Uterus (tissue), 4 donors: Measurements from ENCODE around the gene ADRM1. TPM values are rescaled to one million over a fixed set of nuclear protein-coding genes. Genes with fewer than 3 reads are reported as not detected.

Experiments used
- DNase-seq, 2 donors: peaks; one replicate each; pipeline ENCODE4 v3.0.0-alpha.2; 2019 to 2020
- H3K27ac ChIP-seq, 2 donors: fragments of 200-600 bp; sonication (generic); 1 replicate in 1 of 2; 2 replicates in 1 of 2; pipeline ENCODE4 v1.5.1; 2016 to 2018
- H3K27me3 ChIP-seq, 2 donors: fragments of 200-600 bp; sonication (generic); one replicate each; pipeline ENCODE4 v1.5.1; 2018 to 2019; ENCODE audit warnings: control low read depth in 1 of 2
- H3K36me3 ChIP-seq, 2 donors: fragments of 200-600 bp; sonication (generic); one replicate each; pipeline ENCODE4 v1.5.1; 2019; ENCODE audit warnings: control low read depth in 1 of 2
- H3K4me1 ChIP-seq, 2 donors: fragments of 200-600 bp; sonication (generic); one replicate each; pipeline ENCODE4 v1.5.1; 2018 to 2019; ENCODE audit warnings: control low read depth in 1 of 2
- H3K4me3 ChIP-seq, 2 donors: fragments of 200-600 bp; sonication (generic); 1 replicate in 1 of 2; 2 replicates in 1 of 2; pipeline ENCODE4 v1.5.1; 2018 to 2019; ENCODE audit warnings: mild to moderate bottlenecking in 1 of 2
- H3K9me3 ChIP-seq, 2 donors: fragments of 200-600 bp; sonication (generic); one replicate each; pipeline ENCODE4 v1.5.1; 2019; ENCODE audit warnings: control low read depth in 1 of 2
- POLR2A ChIP-seq, 2 donors: fragments of 450-650 bp; IDR thresholded peaks; one replicate each; pipeline ENCODE4 v1.6.1; 2016; ENCODE audit warnings: antibody characterized with exemption in 2 of 2, mild to moderate bottlenecking in 1 of 2, moderate library complexity in 1 of 2
- intact Hi-C: fragments of 100-400 bp; cut with DNase I; formaldehyde crosslinking; loops from one replicate; pipeline ENCODE4 v1.15.1; 2023; ENCODE audit warnings: low total_unique reads
- total RNA-seq, 4 donors: library from RNA; depleted of rRNA in 3 of 4; stranded (reverse); fragments of >200 nt in 3 of 4; gene quantifications; one replicate each; pipeline versions ENCODE4 v1.1.0 to v1.2.4, GENCODE V29; 2014 to 2023
- TF ChIP-seq, protein P1 (sequence below), 4 experiments: fragments of 200-600 bp in 2 of 4; fragments of 450-650 bp in 2 of 4; sonication (generic) in 2 of 4; IDR thresholded peaks; one replicate each; pipeline ENCODE4 v1.5.1; 2016 to 2019; ENCODE audit warnings: antibody characterized with exemption in 4 of 4, mild to moderate bottlenecking in 2 of 4, moderate library complexity in 1 of 4
- donor health status: DM: yes; HTN: yes; CAD: no.

The ADRM1 gene
- total RNA-seq, 4 donors from 2014 or later = 42.9 to 82.7 (median 60.9) TPM

DNA sequence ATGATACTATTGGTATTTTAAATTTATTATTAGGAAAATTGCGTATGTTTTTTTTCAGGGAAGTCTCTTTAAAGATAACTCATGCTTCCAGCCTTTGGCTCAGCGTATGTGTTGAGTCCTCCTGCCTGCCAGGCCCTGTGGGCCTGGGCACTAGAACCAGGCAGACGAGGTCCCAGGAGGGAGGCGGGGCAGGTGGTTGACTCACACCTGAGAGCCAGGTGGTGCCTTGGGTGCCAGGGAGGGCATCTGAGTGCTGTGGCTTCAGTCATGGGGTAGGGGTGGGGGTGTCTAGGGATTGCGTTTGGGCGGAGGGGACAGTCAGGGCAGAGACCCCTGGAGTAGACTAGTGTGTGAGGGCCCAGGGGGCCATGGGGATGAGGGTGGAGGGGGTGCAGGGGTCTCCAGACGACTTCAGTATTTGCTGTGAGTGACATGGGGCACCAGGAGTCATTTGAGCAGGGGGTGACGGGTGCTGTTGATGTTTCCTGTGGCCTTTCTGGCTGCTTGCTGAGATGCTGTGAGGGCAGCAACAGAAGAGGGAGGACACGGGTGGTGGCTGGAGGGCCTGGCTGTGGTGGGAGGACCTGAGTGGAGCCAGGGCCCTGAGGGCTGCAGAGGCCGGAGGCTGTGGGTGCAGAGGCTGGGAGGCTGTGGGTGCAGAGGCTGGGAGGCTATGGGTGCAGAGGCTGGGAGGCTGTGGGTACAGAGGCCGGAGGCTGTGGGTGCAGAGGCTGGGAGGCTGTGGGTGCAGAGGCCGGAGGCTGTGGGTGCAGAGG, 14.8 kb upstream of the ADRM1 start:
- no peaks in the 10 kb centered on the region for H3K36me3 ChIP-seq

DNA sequence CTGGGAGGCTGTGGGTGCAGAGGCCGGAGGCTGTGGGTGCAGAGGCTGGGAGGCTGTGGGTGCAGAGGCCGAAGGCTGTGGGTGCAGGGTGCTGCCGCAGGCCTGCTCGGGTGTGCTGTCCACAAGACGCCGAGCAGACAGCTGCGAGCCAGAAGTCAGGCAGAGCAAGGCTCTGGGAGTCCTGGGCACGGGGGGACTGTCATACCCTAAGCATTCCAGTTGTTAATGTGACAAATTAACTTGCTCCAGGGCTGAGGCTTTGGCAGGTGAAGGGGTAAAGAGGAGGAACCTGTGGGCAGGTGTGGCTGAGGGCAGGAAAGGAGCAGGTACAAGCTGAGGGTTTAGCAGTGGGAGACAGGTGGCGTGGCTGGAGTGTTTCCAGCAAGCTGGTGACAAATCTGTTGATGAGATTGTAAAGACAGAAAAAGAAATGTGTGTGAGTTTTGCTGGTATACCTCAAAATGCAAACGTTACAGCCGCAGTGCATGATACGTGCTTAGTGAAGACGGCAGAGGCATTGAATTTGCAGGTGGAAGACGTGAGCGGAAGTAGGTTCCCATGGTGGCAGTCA, 14.2 kb upstream of the ADRM1 start:
- Histone ChIP-seq H3K36me3 (no peaks in the 10 kb centered on the region), H3K4me1 (no peaks in the 10 kb centered on the region), H3K9me3 (no peaks in the 10 kb centered on the region), H3K27ac (no peak overlapping the region), H3K27me3 (no peaks in the 10 kb centered on the region), H3K4me3 (no peak overlapping the region)
- DNase-seq = no peak
- TF ChIP-seq POLR2A (IDR thresholded peaks at IDR 0.05) = no peak
- TF ChIP-seq, protein P1, sequence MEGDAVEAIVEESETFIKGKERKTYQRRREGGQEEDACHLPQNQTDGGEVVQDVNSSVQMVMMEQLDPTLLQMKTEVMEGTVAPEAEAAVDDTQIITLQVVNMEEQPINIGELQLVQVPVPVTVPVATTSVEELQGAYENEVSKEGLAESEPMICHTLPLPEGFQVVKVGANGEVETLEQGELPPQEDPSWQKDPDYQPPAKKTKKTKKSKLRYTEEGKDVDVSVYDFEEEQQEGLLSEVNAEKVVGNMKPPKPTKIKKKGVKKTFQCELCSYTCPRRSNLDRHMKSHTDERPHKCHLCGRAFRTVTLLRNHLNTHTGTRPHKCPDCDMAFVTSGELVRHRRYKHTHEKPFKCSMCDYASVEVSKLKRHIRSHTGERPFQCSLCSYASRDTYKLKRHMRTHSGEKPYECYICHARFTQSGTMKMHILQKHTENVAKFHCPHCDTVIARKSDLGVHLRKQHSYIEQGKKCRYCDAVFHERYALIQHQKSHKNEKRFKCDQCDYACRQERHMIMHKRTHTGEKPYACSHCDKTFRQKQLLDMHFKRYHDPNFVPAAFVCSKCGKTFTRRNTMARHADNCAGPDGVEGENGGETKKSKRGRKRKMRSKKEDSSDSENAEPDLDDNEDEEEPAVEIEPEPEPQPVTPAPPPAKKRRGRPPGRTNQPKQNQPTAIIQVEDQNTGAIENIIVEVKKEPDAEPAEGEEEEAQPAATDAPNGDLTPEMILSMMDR (IDR thresholded peaks at IDR 0.05) = no peak
- intact Hi-C loops = no loop called here

More for the DNA sequence above, 14.8 kb upstream of the ADRM1 start:
- DNase-seq = no peak
- H3K9me3 ChIP-seq = no peaks in the 10 kb centered on the region
- H3K27me3 ChIP-seq = no peaks in the 10 kb centered on the region
- no peak overlapping the region for H3K4me3 ChIP-seq
- TF ChIP-seq, protein P1 (IDR thresholded peaks at IDR 0.05) = no peak
- no peak for TF ChIP-seq POLR2A (IDR thresholded peaks at IDR 0.05)
- H3K4me1 ChIP-seq = no peaks in the 10 kb centered on the region
- no peak overlapping the region for H3K27ac ChIP-seq
- intact Hi-C loops = no loop called here

DNA sequence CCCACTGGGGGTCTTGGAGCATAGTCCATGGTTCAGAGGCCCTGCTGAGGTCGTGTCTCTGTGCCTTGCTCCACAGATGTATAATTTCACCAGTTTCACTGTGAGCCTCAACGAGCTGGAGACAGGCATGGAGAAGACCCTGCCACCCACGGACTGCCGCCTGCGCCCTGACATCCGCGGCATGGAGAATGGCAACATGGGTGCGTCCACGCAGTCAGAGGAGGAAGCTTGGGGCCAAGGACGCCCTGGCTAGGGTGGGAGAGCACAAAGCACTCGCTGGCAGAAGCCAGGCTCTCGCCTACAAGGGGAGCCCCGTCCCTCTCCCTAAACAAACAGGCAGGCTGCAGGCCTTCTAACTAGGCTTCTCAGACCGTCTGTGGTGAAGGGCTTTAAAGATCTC, 13.7 kb upstream of the ADRM1 start:
- no peak overlapping the region for H3K4me3 ChIP-seq
- no peaks in the 10 kb centered on the region for H3K4me1 ChIP-seq
- intact Hi-C loops = no loop called here
- TF ChIP-seq, protein P1 (IDR thresholded peaks at IDR 0.05) = no peak
- no peak for TF ChIP-seq POLR2A (IDR thresholded peaks at IDR 0.05)
- no peaks in the 10 kb centered on the region for H3K27me3 ChIP-seq
- DNase-seq = no peak
- H3K27ac ChIP-seq = no peak overlapping the region
- H3K9me3 ChIP-seq = no peaks in the 10 kb centered on the region
- H3K36me3 ChIP-seq = no peaks in the 10 kb centered on the region

DNA sequence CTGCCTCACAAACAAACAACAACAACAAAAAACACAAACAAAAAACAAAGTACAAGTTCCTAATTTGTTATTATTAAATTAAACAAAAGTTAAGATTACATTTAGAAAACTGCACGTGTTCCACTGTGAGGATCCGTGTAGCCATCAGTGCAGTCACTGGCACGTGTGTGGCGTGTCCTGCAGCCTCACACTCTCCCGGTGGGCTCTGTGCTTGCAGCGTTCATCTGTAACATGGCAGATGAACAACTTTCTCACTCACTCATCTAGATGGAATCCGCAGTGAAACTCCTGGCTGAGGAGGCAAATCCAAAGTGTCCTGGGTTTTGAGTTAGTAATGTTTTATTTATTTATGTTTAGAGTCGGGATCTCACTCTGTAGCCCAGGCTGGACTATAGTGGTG, 12.9 kb upstream of the ADRM1 start:
- DNase-seq = no peak

More for the DNA sequence above, 12.9 kb upstream of the ADRM1 start:
- Histone ChIP-seq H3K27ac (no peak overlapping the region), H3K27me3 (no peaks in the 10 kb centered on the region), H3K9me3 (no peaks in the 10 kb centered on the region), H3K4me3 (no peak overlapping the region), H3K36me3 (no peaks in the 10 kb centered on the region), H3K4me1 (no peaks in the 10 kb centered on the region)
- intact Hi-C loops = no loop called here
- TF ChIP-seq, protein P1 (IDR thresholded peaks at IDR 0.05) = no peak
- TF ChIP-seq POLR2A (IDR thresholded peaks at IDR 0.05) = no peak
